MM.1S (cell line): ENCODE data around the gene XXYLT1.

Source experiments
- DNase-seq: peaks from one replicate; pipeline ENCODE4 v3.0.0-alpha.2; 2015
- H2AFZ ChIP-seq: fragments of 300-600 bp; sonication (generic); 2 replicates; pipeline ENCODE4 v1.6.0; 2016; ENCODE audit warnings: antibody characterized with exemption, low read length
- H3F3A ChIP-seq: fragments of 300-600 bp; sonication (generic); 2 replicates; pipeline ENCODE4 v1.6.1; 2016; ENCODE audit warnings: mild to moderate bottlenecking, antibody characterized with exemption, low read length, moderate library complexity, mixed read lengths; ENCODE audit not compliant: insufficient read depth
- H3K27ac ChIP-seq: fragments of 300-600 bp; sonication (generic); 2 replicates; pipeline ENCODE4 v1.5.1; 2016; ENCODE audit warnings: mild to moderate bottlenecking, low read length
- H3K27me3 ChIP-seq: fragments of 300-600 bp; sonication (generic); replicated peaks from 2 replicates; pipeline ENCODE4 v1.6.0; 2016; ENCODE audit warnings: low read length; ENCODE audit not compliant: insufficient read depth
- H3K36me3 ChIP-seq: fragments of 300-600 bp; sonication (generic); replicated peaks from 2 replicates; pipeline ENCODE4 v1.6.1; 2016; ENCODE audit warnings: mild to moderate bottlenecking, low read length, mixed read lengths; ENCODE audit not compliant: insufficient read depth
- H3K4me1 ChIP-seq: fragments of 300-600 bp; sonication (generic); 2 replicates; pipeline ENCODE4 v1.6.1; 2016; ENCODE audit warnings: low read length, mixed read lengths
- H3K4me2 ChIP-seq: fragments of 300-600 bp; sonication (generic); 2 replicates; pipeline ENCODE4 v1.6.0; 2016; ENCODE audit warnings: low read depth, low read length
- H3K4me3 ChIP-seq: fragments of 300-600 bp; sonication (generic); 2 replicates; pipeline ENCODE4 v1.5.1; 2016; ENCODE audit warnings: low read length, mixed read lengths
- H3K79me2 ChIP-seq: fragments of 300-600 bp; sonication (generic); 2 replicates; pipeline ENCODE4 v1.6.1; 2016; ENCODE audit warnings: mixed run types, low read length, mixed read lengths
- H3K9ac ChIP-seq: fragments of 300-600 bp; sonication (generic); 2 replicates; pipeline ENCODE4 v1.6.1; 2016; ENCODE audit warnings: low read length, mixed read lengths
- H3K9me2 ChIP-seq: fragments of 300-600 bp; sonication (generic); replicated peaks from 2 replicates; pipeline ENCODE4 v1.6.1; 2016; ENCODE audit warnings: mild to moderate bottlenecking, low read length, mixed read lengths; ENCODE audit not compliant: insufficient read depth
- H3K9me3 ChIP-seq: fragments of 300-600 bp; sonication (generic); replicated peaks from 2 replicates; pipeline ENCODE4 v1.6.1; 2016; ENCODE audit warnings: mild to moderate bottlenecking, low read length, mixed read lengths; ENCODE audit not compliant: insufficient read depth
- H4K20me1 ChIP-seq: fragments of 300-600 bp; sonication (generic); 2 replicates; pipeline ENCODE4 v1.6.1; 2016; ENCODE audit warnings: mild to moderate bottlenecking, low read length, moderate library complexity, mixed read lengths; ENCODE audit not compliant: insufficient read depth
- CTCF ChIP-seq: fragments of 300-600 bp; sonication (generic); IDR thresholded peaks from 2 replicates; pipeline ENCODE4 v1.5.1; 2016; ENCODE audit warnings: antibody characterized with exemption, low read length, mixed read lengths
- EZH2 ChIP-seq: fragments of 300-600 bp; sonication (generic); optimal IDR thresholded peaks from 2 replicates; pipeline ENCODE3; 2017; ENCODE audit warnings: low read depth, mild to moderate bottlenecking, antibody characterized with exemption, low read length, mixed read lengths
- EZH2phosphoT487 ChIP-seq: fragments of 300-600 bp; sonication (generic); IDR thresholded peaks from 2 replicates; pipeline ENCODE4 v1.6.1; 2018; ENCODE audit warnings: antibody characterized with exemption, low read length

XXYLT1 gene

GRCh38 chr3:195045481-195046210 lies 225.3 kb downstream of the XXYLT1 start:
- Histone ChIP-seq H3K9me2 (no peaks in the 10 kb centered on the region), H3K36me3 (no peaks in the 10 kb centered on the region), H3K27ac (no peak overlapping the region), H3K9ac (no peak overlapping the region), H3K9me3 (no peaks in the 10 kb centered on the region), H4K20me1 (no peaks in the 10 kb centered on the region), H3K4me2 (no peak overlapping the region), H3F3A (no peaks in the 10 kb centered on the region), H3K27me3 (peaks cover 7% of the 10 kb centered on the region), H3K79me2 (no peaks in the 10 kb centered on the region), H3K4me3 (no peak overlapping the region), H3K4me1 (no peaks in the 10 kb centered on the region), H2AFZ (no peak overlapping the region)
- DNase-seq: no peak
- no peak for TF ChIP-seq CTCF
- TF ChIP-seq EZH2phosphoT487: no peak
- no peak for TF ChIP-seq EZH2

- H3F3A ChIP-seq: no peaks in the 10 kb centered on the region
- H3K9me2 ChIP-seq: no peaks in the 10 kb centered on the region
- no peaks in the 10 kb centered on the region for H3K9me3 ChIP-seq
- no peak overlapping the region for H3K4me3 ChIP-seq
- no peak overlapping the region for H3K9ac ChIP-seq
- no peaks in the 10 kb centered on the region for H4K20me1 ChIP-seq
- H3K4me1 ChIP-seq: no peaks in the 10 kb centered on the region
- TF ChIP-seq EZH2 (no peak), CTCF (no peak), EZH2phosphoT487 (no peak)
- no peaks in the 10 kb centered on the region for H3K36me3 ChIP-seq
- no peaks in the 10 kb centered on the region for H3K79me2 ChIP-seq
- no peak overlapping the region for H3K4me2 ChIP-seq
- H2AFZ ChIP-seq: no peak overlapping the region
- H3K27me3 ChIP-seq: peaks cover 7% of the 10 kb centered on the region
- no peak for DNase-seq
- no peak overlapping the region for H3K27ac ChIP-seq
Measured at GRCh38 chr3:195044411-195044810, 226.5 kb downstream of the XXYLT1 start.

- Histone ChIP-seq H3K4me1 (no peaks in the 10 kb centered on the region), H3K36me3 (no peaks in the 10 kb centered on the region), H3K9me3 (no peaks in the 10 kb centered on the region), H4K20me1 (no peaks in the 10 kb centered on the region), H3K79me2 (no peaks in the 10 kb centered on the region), H3K27ac (no peak overlapping the region), H3F3A (no peaks in the 10 kb centered on the region), H3K4me2 (no peak overlapping the region), H3K9me2 (no peaks in the 10 kb centered on the region), H3K4me3 (no peak overlapping the region), H3K9ac (no peak overlapping the region), H2AFZ (no peak overlapping the region), H3K27me3 (peaks cover 7% of the 10 kb centered on the region)
- TF ChIP-seq EZH2phosphoT487 (no peak), EZH2 (no peak), CTCF (no peak)
- DNase-seq: no peak
Measured at GRCh38 chr3:195043607-195044339, 227.2 kb downstream of the XXYLT1 start.
